ENCODE measurements around the gene PDE6C. TPM values are rescaled to one million over a fixed set of nuclear protein-coding genes. Genes with fewer than 3 reads are reported as not detected.

PDE6C gene
- total and polyA plus RNA-seq, 4 donors, result not detected

- Histone ChIP-seq H3K27ac (ENCODE audit: low read depth in 1 of 2, low read length in 2 of 2) (peak within 1 kb of the TSS; percentile 69 to 75), H3K9ac (ENCODE audit: low read depth in 1 of 2, low read length in 2 of 2) (peak within 1 kb of the TSS; percentile 85 to 93), H3K4me1 (ENCODE audit: control insufficient read depth in 4 of 4, insufficient read depth in 4 of 4, low read length in 3 of 4) (peaks cover 4 to 16% (median 12%) of the 10 kb centered on the region in 4 donors), H3K9me3 (ENCODE audit: control insufficient read depth in 4 of 4, low read length in 3 of 4) (no peaks in the 10 kb centered on the region), H3K36me3 (ENCODE audit: control insufficient read depth in 4 of 4, insufficient read depth in 3 of 4, low read depth in 1 of 4, low read length in 3 of 4) (peaks cover 1 to 16% (median 8%) of the 10 kb centered on the region in 4 donors), H3K4me3 (ENCODE audit: low read depth in 1 of 3, low read length in 3 of 3) (peak within 1 kb of the TSS; percentile 63 to 96 (median 89)), H3K27me3 (ENCODE audit: control insufficient read depth in 4 of 4, insufficient read depth in 4 of 4, low read length in 3 of 4) (no peaks in the 10 kb centered on the region)
- under 1% methylated on average over 52 of the region's 52 CpGs for WGBS
- peak; percentile 94 for DNase-seq (ENCODE audit: low spot score)
- peak; percentile 6 to 20 for TF ChIP-seq JUND (IDR thresholded peaks at IDR 0.05)
- peak; percentile 5 for TF ChIP-seq TAF1 (conservative IDR thresholded peaks at IDR 0.05)
- TF ChIP-seq FOXA1 (IDR thresholded peaks at IDR 0.05), result peak; percentile 84
- no peak for TF ChIP-seq EGR1 (IDR thresholded peaks at IDR 0.05; ENCODE audit: low read depth in 2 of 2)
- TF ChIP-seq, protein P1, sequence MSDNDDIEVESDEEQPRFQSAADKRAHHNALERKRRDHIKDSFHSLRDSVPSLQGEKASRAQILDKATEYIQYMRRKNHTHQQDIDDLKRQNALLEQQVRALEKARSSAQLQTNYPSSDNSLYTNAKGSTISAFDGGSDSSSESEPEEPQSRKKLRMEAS (IDR thresholded peaks at IDR 0.05), result peak; percentile 92
- TF ChIP-seq ATF3 (IDR thresholded peaks at IDR 0.05), result no peak
- TF ChIP-seq NR2F2 (IDR thresholded peaks at IDR 0.05), result peak; percentile 89
- TF ChIP-seq YY1 (IDR thresholded peaks at IDR 0.05), result peak; percentile 90
- TF ChIP-seq RXRA (IDR thresholded peaks at IDR 0.05), result peak; percentile 70 to 73
- TF ChIP-seq HNF4G (IDR thresholded peaks at IDR 0.05), result no peak
- peak; percentile 73 to 74 for TF ChIP-seq RAD21 (IDR thresholded peaks at IDR 0.05)
- TF ChIP-seq, protein P2, sequence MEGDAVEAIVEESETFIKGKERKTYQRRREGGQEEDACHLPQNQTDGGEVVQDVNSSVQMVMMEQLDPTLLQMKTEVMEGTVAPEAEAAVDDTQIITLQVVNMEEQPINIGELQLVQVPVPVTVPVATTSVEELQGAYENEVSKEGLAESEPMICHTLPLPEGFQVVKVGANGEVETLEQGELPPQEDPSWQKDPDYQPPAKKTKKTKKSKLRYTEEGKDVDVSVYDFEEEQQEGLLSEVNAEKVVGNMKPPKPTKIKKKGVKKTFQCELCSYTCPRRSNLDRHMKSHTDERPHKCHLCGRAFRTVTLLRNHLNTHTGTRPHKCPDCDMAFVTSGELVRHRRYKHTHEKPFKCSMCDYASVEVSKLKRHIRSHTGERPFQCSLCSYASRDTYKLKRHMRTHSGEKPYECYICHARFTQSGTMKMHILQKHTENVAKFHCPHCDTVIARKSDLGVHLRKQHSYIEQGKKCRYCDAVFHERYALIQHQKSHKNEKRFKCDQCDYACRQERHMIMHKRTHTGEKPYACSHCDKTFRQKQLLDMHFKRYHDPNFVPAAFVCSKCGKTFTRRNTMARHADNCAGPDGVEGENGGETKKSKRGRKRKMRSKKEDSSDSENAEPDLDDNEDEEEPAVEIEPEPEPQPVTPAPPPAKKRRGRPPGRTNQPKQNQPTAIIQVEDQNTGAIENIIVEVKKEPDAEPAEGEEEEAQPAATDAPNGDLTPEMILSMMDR (IDR thresholded peaks at IDR 0.05; ENCODE audit: low read depth, low read length, missing input control), result peak; percentile 45
- TF ChIP-seq FOXA2 (IDR thresholded peaks at IDR 0.05), result peak; percentile 49
- peak; percentile 66 for TF ChIP-seq SP1 (IDR thresholded peaks at IDR 0.05)
- TF ChIP-seq, protein P3, sequence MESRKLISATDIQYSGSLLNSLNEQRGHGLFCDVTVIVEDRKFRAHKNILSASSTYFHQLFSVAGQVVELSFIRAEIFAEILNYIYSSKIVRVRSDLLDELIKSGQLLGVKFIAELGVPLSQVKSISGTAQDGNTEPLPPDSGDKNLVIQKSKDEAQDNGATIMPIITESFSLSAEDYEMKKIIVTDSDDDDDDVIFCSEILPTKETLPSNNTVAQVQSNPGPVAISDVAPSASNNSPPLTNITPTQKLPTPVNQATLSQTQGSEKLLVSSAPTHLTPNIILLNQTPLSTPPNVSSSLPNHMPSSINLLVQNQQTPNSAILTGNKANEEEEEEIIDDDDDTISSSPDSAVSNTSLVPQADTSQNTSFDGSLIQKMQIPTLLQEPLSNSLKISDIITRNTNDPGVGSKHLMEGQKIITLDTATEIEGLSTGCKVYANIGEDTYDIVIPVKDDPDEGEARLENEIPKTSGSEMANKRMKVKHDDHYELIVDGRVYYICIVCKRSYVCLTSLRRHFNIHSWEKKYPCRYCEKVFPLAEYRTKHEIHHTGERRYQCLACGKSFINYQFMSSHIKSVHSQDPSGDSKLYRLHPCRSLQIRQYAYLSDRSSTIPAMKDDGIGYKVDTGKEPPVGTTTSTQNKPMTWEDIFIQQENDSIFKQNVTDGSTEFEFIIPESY (IDR thresholded peaks at IDR 0.05), result peak; percentile 89
- TF ChIP-seq REST (IDR thresholded peaks at IDR 0.05), result peak; percentile 87
- peak; percentile 27 to 50 for TF ChIP-seq HNF4A (conservative IDR thresholded peaks at IDR 0.05)
- peak; percentile 95 to 98 for TF ChIP-seq GABPA (IDR thresholded peaks at IDR 0.05 in 1 of 2, conservative IDR thresholded peaks at IDR 0.05 in 1 of 2)
Observed at GRCh38 chr10:93702210-93703001, 90.1 kb downstream of the PDE6C start, which contains the start of gene FRA10AC1. FRA10AC1 (minus strand) TSS chr10:93702592; CDS start chr10:93700106, 2,486 bp downstream.
